ENCODE results near the gene DMXL1.

DMXL1 gene

DNA sequence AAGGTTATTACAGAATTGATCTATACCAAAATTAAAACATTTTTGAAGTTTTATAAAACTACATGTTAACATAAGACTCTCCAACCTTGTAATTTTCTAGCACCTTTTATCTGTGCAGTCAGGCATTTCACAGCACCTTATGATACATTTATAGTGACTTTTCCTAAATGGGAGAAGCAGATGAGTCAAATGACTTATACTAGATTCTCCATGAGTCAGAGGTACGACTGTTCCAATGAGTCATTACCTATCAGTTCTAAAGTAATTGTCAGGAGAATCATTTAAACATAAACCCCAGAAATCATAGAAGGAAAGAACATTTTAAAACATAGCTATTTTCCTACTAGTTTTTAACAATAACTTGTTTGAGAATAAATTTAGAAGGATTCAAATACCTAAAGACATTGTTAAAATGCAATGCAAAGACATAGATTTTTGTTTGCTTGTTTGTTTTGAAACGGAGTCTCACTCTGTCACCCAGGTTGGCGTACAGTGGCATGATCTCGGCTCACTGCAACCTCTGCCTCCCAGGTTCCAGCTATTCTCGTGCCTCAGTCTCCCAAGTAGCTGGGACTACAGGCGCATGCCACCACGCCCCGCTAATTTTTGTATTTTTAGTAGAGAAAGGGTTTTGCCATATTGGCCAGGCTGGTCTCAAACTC, 34.7 kb upstream of the DMXL1 start:
- H3K9me3 ChIP-seq (ENCODE audit: control insufficient read depth in 5 of 5, low read length in 5 of 5) = no peaks in the 10 kb centered on the region
- peaks cover 0 to 6% (median 0%) of the 10 kb centered on the region in 5 donors for H3K4me1 ChIP-seq (ENCODE audit: control insufficient read depth in 5 of 5, insufficient read depth in 5 of 5, low read length in 5 of 5)
- H3K27ac ChIP-seq (ENCODE audit: low read depth, low read length) = no peak overlapping the region
- no peak overlapping the region for H3K9ac ChIP-seq (ENCODE audit: low read length in 5 of 5)
- no peaks in the 10 kb centered on the region for H3K27me3 ChIP-seq (ENCODE audit: control insufficient read depth in 5 of 5, insufficient read depth in 4 of 5, low read length in 5 of 5)
- no peak overlapping the region for H3K4me3 ChIP-seq (ENCODE audit: low read depth in 1 of 5, low read length in 5 of 5)
- H3K36me3 ChIP-seq (ENCODE audit: control insufficient read depth in 5 of 5, insufficient read depth in 5 of 5, low read length in 5 of 5) = no peaks in the 10 kb centered on the region

DNA sequence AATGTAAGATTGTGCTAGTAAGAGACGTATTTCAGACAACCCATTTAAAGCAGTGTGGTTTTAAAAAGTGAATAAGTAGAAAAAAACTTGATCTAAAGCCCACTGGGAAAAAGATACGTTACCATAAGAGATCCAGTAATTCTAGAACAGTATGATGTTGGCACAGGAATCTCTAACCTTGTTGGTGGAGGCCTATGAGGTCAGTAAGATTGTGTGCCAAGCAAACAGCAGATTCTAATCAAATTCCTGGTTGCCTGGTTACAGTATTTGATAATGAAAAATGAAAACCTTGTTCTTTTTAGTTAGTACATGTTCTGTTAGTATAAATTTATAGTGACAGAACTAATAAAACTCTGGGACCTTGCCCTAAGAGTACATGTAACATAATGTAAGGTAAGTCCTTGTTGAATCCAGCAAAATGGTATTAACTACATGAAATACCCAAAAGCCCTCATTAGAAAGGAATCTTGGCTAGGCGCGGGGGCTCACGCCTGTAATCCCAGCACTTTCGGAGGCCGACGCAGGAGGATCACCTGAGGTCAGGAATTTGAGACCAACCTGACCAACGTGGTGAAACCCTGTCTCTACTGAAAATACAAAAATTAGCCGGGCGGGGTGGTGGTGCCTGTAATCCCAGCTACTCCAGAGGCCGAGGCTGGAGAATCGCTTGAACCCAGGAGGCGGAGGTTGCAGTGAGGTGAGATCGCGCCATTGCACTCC, 33.2 kb upstream of the DMXL1 start:
- Histone ChIP-seq H3K4me3 (ENCODE audit: low read depth in 1 of 5, low read length in 5 of 5) (no peak overlapping the region), H3K9me3 (ENCODE audit: control insufficient read depth in 5 of 5, low read length in 5 of 5) (no peaks in the 10 kb centered on the region), H3K27ac (ENCODE audit: low read depth, low read length) (no peak overlapping the region), H3K36me3 (ENCODE audit: control insufficient read depth in 5 of 5, insufficient read depth in 5 of 5, low read length in 5 of 5) (no peaks in the 10 kb centered on the region), H3K4me1 (ENCODE audit: control insufficient read depth in 5 of 5, insufficient read depth in 5 of 5, low read length in 5 of 5) (peaks cover 0 to 6% (median 0%) of the 10 kb centered on the region in 5 donors), H3K9ac (ENCODE audit: low read length in 5 of 5) (no peak overlapping the region), H3K27me3 (ENCODE audit: control insufficient read depth in 5 of 5, insufficient read depth in 4 of 5, low read length in 5 of 5) (no peaks in the 10 kb centered on the region)

DNA sequence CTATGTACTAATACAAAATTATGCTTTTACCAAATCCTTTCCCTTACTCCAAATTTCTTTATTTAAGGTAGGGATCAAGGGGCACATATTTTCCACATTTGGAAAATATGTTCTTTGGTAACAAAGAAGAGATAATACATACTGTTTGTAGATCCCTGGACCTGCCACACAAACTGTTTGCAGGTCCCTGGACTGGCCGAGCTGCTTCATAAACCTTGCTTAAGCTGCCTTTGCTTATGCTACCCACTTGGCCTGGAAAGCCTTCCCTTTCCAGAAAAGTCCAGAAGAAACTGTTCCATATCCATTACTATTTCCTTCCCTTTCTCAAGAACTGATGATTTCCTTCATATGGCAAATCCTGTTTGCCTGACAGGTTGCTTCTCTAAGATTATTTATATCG, 22.6 kb upstream of the DMXL1 start:
- H3K9me3 ChIP-seq (ENCODE audit: control insufficient read depth in 5 of 5, low read length in 5 of 5) = no peaks in the 10 kb centered on the region
- no peaks in the 10 kb centered on the region for H3K27me3 ChIP-seq (ENCODE audit: control insufficient read depth in 5 of 5, insufficient read depth in 4 of 5, low read length in 5 of 5)
- no peak overlapping the region for H3K9ac ChIP-seq (ENCODE audit: low read length in 5 of 5)
- H3K27ac ChIP-seq (ENCODE audit: low read depth, low read length) = peak overlapping the region; percentile 57
- H3K4me3 ChIP-seq (ENCODE audit: low read depth in 1 of 5, low read length in 5 of 5) = no peak overlapping the region
- no peaks in the 10 kb centered on the region for H3K36me3 ChIP-seq (ENCODE audit: control insufficient read depth in 5 of 5, insufficient read depth in 5 of 5, low read length in 5 of 5)
- H3K4me1 ChIP-seq (ENCODE audit: control insufficient read depth in 5 of 5, insufficient read depth in 5 of 5, low read length in 5 of 5) = peaks cover 2 to 18% (median 12%) of the 10 kb centered on the region in 5 donors

DNA sequence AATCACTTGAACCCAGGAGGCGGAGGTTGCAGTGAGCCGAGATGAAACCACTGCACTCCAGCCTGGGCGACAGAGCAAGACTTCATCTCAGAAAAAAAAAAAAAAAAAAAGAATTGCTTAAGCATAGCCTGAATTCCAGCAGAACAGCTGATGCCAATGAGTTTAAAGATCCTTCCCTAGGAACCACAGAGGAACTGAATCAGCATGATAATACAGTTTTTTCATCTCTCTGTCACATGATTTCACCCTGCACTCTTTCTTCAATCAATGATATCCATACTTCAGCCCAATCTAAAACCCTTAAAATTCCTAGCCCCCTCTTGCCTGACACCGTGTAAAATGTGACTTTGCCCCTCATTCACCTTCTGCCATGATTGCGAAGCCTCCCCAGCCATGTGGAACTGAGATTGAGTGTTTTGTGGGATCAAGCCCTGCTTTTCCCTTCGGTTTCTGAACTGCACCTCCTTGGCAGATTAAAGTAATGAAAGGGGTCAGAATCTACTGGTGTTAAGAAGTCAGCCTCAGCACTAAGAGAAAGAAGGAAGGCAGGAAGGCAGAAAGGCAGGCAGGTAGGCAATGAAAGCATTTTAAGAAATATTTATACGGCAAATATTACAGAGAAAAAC, 20.9 kb upstream of the DMXL1 start:
- H3K9me3 ChIP-seq (ENCODE audit: control insufficient read depth in 5 of 5, low read length in 5 of 5) = no peaks in the 10 kb centered on the region
- H3K27me3 ChIP-seq (ENCODE audit: control insufficient read depth in 5 of 5, insufficient read depth in 4 of 5, low read length in 5 of 5) = no peaks in the 10 kb centered on the region
- no peaks in the 10 kb centered on the region for H3K36me3 ChIP-seq (ENCODE audit: control insufficient read depth in 5 of 5, insufficient read depth in 5 of 5, low read length in 5 of 5)
- peak overlapping the region in 1 of 5 donors; percentile 29 for H3K4me3 ChIP-seq (ENCODE audit: low read depth in 1 of 5, low read length in 5 of 5)
- H3K27ac ChIP-seq (ENCODE audit: low read depth, low read length) = peak overlapping the region; percentile 89
- peak overlapping the region in 3 of 5 donors; percentile 12 to 45 (median 35) for H3K9ac ChIP-seq (ENCODE audit: low read length in 5 of 5)
- H3K4me1 ChIP-seq (ENCODE audit: control insufficient read depth in 5 of 5, insufficient read depth in 5 of 5, low read length in 5 of 5) = peaks cover 2 to 21% (median 12%) of the 10 kb centered on the region in 5 donors

DNA sequence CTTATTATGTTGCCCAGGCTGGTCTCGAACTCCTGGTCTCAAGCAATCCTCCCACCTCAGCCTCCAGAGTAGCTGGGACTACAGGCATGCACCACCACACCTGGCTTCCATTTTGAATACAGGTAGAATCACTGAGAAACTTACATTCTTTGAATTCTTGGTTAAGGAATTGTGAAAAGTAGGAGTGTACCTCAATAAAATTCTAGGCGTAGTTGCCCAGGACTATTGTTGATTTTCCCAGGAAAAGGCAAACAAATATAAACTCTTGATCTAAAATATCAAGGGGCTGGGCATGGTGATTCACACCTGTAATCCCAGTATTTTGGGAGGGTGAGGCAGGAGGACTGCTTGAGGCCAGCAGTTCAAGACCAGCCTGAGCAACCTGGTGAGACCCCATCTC, 16.8 kb upstream of the DMXL1 start:
- Histone ChIP-seq H3K27ac (ENCODE audit: low read depth, low read length) (no peak overlapping the region), H3K27me3 (ENCODE audit: control insufficient read depth in 5 of 5, insufficient read depth in 4 of 5, low read length in 5 of 5) (no peaks in the 10 kb centered on the region), H3K4me3 (ENCODE audit: low read depth in 1 of 5, low read length in 5 of 5) (no peak overlapping the region), H3K9ac (ENCODE audit: low read length in 5 of 5) (no peak overlapping the region), H3K36me3 (ENCODE audit: control insufficient read depth in 5 of 5, insufficient read depth in 5 of 5, low read length in 5 of 5) (no peaks in the 10 kb centered on the region), H3K9me3 (ENCODE audit: control insufficient read depth in 5 of 5, low read length in 5 of 5) (no peaks in the 10 kb centered on the region), H3K4me1 (ENCODE audit: control insufficient read depth in 5 of 5, insufficient read depth in 5 of 5, low read length in 5 of 5) (peaks cover 2 to 24% (median 10%) of the 10 kb centered on the region in 5 donors)

DNA sequence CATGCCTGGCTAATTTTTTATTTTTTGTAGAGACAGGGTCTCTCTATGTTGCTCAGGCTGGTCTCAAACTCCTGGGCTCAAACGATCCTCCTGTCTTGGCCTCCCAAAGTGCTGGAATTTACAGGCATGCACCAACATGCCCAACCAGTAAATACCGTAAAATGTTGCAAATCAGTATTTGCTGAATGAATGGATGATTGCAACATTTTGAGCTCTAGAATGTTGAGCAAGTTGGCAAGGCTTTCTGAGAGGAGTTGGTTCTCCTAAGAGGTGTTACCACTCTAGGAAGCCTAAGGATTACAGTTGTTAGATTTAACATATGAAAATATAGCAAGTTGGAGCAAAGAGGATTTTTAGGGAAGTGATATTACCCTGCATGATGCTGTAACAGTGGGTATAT, 15.6 kb upstream of the DMXL1 start:
- no peak overlapping the region for H3K27ac ChIP-seq (ENCODE audit: low read depth, low read length)
- no peak overlapping the region for H3K9ac ChIP-seq (ENCODE audit: low read length in 5 of 5)
- H3K4me3 ChIP-seq (ENCODE audit: low read depth in 1 of 5, low read length in 5 of 5) = no peak overlapping the region
- H3K4me1 ChIP-seq (ENCODE audit: control insufficient read depth in 5 of 5, insufficient read depth in 5 of 5, low read length in 5 of 5) = peaks cover 0 to 14% (median 0%) of the 10 kb centered on the region in 5 donors
- H3K9me3 ChIP-seq (ENCODE audit: control insufficient read depth in 5 of 5, low read length in 5 of 5) = no peaks in the 10 kb centered on the region
- no peaks in the 10 kb centered on the region for H3K36me3 ChIP-seq (ENCODE audit: control insufficient read depth in 5 of 5, insufficient read depth in 5 of 5, low read length in 5 of 5)
- H3K27me3 ChIP-seq (ENCODE audit: control insufficient read depth in 5 of 5, insufficient read depth in 4 of 5, low read length in 5 of 5) = no peaks in the 10 kb centered on the region

DNA sequence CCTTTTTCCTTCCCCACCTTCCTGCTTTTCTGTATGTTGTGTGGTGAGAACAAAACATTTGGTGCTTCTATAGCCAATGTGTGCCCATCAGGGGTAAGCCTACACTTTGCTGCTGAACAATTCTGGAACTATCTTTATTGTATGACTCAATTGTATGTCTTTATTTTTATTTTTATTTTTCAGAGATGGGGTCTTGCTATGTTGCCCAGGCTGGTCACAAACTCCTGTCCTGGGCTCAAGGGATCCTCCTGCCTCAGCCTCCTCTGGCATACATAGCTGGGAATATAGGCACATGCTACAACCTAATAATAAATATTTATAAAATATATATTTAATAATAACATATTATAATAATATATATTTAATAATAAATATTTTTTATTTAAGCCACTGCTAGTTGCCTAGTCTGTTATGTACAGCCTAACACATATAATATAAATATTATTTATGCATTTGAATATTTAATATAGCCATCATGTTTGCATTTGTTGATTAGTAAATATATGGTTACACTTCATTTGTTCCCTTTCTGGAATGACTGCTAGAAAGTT, 11.8 kb upstream of the DMXL1 start:
- Histone ChIP-seq H3K9ac (ENCODE audit: low read length in 5 of 5) (no peak overlapping the region), H3K9me3 (ENCODE audit: control insufficient read depth in 5 of 5, low read length in 5 of 5) (no peaks in the 10 kb centered on the region), H3K4me3 (ENCODE audit: low read depth in 1 of 5, low read length in 5 of 5) (no peak overlapping the region), H3K27me3 (ENCODE audit: control insufficient read depth in 5 of 5, insufficient read depth in 4 of 5, low read length in 5 of 5) (no peaks in the 10 kb centered on the region), H3K27ac (ENCODE audit: low read depth, low read length) (no peak overlapping the region), H3K4me1 (ENCODE audit: control insufficient read depth in 5 of 5, insufficient read depth in 5 of 5, low read length in 5 of 5) (peaks cover 0 to 13% (median 0%) of the 10 kb centered on the region in 5 donors), H3K36me3 (ENCODE audit: control insufficient read depth in 5 of 5, insufficient read depth in 5 of 5, low read length in 5 of 5) (no peaks in the 10 kb centered on the region)

DNA sequence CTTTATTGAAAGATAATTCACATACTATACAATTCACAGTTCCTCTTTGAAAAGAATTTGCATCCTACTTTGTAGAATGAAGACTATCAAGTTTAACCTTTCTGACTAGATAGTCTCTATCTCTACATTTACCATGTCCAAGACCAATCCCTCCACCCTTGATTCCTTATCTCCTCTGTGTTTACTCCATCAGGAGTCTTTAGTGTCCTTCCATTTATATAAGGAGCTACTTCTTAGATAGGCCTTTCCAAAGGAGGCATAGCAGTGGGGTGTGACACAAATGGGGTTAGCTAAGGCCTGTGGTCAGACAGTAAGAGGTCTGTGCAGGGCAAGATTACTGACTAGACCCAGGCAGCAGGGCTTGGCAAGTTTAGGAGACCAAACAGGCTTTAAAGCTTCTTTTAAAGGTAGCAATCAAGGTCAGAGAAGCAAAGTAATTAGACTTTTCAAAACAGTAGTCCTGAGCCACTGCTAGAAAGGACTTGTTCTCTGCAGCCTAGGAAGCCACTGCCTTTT, 11.1 kb upstream of the DMXL1 start:
- H3K36me3 ChIP-seq (ENCODE audit: control insufficient read depth in 5 of 5, insufficient read depth in 5 of 5, low read length in 5 of 5) = no peaks in the 10 kb centered on the region
- H3K27ac ChIP-seq (ENCODE audit: low read depth, low read length) = no peak overlapping the region
- H3K9ac ChIP-seq (ENCODE audit: low read length in 5 of 5) = no peak overlapping the region
- no peaks in the 10 kb centered on the region for H3K9me3 ChIP-seq (ENCODE audit: control insufficient read depth in 5 of 5, low read length in 5 of 5)
- H3K4me1 ChIP-seq (ENCODE audit: control insufficient read depth in 5 of 5, insufficient read depth in 5 of 5, low read length in 5 of 5) = peaks cover 0 to 11% (median 0%) of the 10 kb centered on the region in 5 donors
- no peak overlapping the region for H3K4me3 ChIP-seq (ENCODE audit: low read depth in 1 of 5, low read length in 5 of 5)
- H3K27me3 ChIP-seq (ENCODE audit: control insufficient read depth in 5 of 5, insufficient read depth in 4 of 5, low read length in 5 of 5) = no peaks in the 10 kb centered on the region

DNA sequence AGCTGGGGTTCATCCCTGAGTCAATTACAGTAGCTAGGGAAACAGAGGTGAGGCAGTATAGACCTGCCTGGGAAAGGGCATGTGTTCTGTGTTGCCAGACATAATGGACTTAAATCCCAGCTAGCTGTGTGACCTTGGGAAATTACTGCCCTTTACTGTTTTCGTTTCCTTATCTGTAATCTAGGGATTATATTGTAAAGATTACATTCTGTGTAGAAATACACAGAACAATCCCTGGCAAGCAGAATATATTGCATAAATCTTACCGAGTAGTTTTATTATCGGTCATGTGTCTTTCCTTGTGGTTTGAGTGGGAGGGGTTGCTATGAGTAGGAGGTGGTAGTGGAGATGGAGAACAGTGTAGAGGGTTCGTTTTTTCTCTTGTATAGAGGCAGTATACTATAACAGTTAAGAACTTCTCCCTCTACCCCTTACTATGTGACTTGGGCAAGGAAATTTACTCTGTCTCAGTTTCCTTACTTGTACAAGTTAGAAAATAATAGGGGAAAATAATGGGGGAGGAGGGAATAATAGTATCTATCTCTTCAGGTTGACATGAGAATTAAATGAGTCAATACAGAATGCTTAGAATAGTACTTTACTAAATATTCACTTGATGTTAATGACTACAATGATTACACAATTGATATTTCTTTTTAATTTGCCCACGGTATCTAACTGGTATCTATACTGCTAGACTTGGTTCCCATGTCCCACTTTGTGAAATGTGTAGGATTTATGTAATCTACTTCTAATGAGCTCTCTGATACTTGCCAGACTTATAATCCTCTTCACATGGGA, 7.1 kb upstream of the DMXL1 start:
- H3K27ac ChIP-seq (ENCODE audit: low read depth, low read length) = no peak overlapping the region
- H3K36me3 ChIP-seq (ENCODE audit: control insufficient read depth in 5 of 5, insufficient read depth in 5 of 5, low read length in 5 of 5) = no peaks in the 10 kb centered on the region
- H3K4me1 ChIP-seq (ENCODE audit: control insufficient read depth in 5 of 5, insufficient read depth in 5 of 5, low read length in 5 of 5) = peaks cover 0 to 3% (median 0%) of the 10 kb centered on the region in 5 donors
- no peaks in the 10 kb centered on the region for H3K9me3 ChIP-seq (ENCODE audit: control insufficient read depth in 5 of 5, low read length in 5 of 5)
- no peak overlapping the region for H3K4me3 ChIP-seq (ENCODE audit: low read depth in 1 of 5, low read length in 5 of 5)
- no peak overlapping the region for H3K9ac ChIP-seq (ENCODE audit: low read length in 5 of 5)
- H3K27me3 ChIP-seq (ENCODE audit: control insufficient read depth in 5 of 5, insufficient read depth in 4 of 5, low read length in 5 of 5) = no peaks in the 10 kb centered on the region
